Cardiac fibroblast (primary cell): Measurements from ENCODE around the gene NLGN4X.
A peak's percentile ranks its signal among the peaks of the same experiment; 100 is the strongest.

Experiments
- DNase-seq, 2 donors: peaks; one replicate each; pipeline versions ENCODE4 v3.0.0 to v3.0.0-alpha.2; 2010; ENCODE audit warnings: low read depth in 2 of 2
- H3K4me3 ChIP-seq, 2 donors: replicated peaks in 1 of 2; 1 replicate in 1 of 2; 2 replicates in 1 of 2; pipeline ENCODE4 v1.5.1; 2011; ENCODE audit warnings: low read depth in 2 of 2, low read length in 2 of 2, mild to moderate bottlenecking in 2 of 2, moderate library complexity in 1 of 2
- TF ChIP-seq, protein P1 (sequence below): IDR thresholded peaks from one replicate; pipeline ENCODE4 v1.5.1; 2011; ENCODE audit warnings: low read depth, mild to moderate bottlenecking, low read length, inconsistent platforms

Gene NLGN4X

DNA sequence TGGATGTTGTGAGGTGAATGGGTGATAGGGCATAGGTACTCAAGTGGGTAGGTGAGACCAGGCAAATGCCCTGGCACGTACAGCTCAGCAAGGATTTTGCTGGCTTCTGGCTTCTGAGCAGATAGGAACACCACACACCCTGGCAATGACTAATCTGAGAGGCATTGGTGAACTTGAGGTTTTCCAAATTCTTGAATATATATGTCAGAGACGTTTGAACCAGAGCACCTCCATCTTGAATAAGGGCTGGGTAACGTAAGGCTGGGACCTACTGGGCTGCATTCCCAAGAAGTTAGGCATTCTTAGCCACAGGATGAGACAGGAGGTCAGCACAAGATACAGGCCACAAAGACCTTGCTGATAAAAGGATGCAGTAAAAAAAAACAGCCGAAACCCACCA is 204.5 kb downstream of the NLGN4X start:
- no peak for DNase-seq
- no peak overlapping the region for H3K4me3 ChIP-seq
- TF ChIP-seq, protein P1, sequence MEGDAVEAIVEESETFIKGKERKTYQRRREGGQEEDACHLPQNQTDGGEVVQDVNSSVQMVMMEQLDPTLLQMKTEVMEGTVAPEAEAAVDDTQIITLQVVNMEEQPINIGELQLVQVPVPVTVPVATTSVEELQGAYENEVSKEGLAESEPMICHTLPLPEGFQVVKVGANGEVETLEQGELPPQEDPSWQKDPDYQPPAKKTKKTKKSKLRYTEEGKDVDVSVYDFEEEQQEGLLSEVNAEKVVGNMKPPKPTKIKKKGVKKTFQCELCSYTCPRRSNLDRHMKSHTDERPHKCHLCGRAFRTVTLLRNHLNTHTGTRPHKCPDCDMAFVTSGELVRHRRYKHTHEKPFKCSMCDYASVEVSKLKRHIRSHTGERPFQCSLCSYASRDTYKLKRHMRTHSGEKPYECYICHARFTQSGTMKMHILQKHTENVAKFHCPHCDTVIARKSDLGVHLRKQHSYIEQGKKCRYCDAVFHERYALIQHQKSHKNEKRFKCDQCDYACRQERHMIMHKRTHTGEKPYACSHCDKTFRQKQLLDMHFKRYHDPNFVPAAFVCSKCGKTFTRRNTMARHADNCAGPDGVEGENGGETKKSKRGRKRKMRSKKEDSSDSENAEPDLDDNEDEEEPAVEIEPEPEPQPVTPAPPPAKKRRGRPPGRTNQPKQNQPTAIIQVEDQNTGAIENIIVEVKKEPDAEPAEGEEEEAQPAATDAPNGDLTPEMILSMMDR, result no peak

DNA sequence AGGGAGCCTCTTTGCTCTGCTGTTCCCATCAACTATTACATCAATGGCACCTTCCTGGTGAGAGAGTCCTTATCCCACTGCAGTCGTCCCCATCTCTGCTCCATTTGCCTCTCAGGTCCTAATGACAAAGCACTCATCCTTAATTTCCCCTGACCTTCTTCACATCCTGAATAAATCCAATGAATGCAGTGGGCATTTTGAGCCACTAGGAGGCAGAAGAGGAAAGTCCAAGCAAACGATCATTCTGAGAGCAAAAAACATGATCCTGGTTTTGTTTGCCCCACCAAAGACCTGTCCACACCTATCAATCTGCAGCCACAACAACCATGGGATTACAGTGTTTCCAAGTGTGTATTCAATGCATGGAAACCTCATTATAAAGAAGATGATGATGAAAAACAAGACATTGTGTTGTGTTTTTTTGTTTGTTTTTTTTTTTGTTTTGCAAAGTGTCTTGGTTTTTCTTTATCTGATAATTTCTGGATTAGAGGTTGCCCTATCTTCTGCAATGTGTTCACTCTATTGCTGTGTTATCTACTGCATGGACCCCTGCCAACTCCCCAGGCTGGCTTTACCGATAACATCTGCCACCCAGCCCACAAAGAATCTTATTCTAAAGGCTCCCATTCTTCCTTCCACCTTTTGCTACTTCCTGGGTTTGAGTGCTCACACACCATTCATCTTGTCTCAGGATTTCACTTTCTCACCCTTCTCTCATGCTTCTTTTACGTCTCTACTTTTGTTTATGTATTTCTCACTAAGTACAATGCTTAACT is 207.2 kb downstream of the NLGN4X start:
- DNase-seq, result peak; percentile 17 to 23
- no peak overlapping the region for H3K4me3 ChIP-seq
- TF ChIP-seq, protein P1, result peak; percentile 48

DNA sequence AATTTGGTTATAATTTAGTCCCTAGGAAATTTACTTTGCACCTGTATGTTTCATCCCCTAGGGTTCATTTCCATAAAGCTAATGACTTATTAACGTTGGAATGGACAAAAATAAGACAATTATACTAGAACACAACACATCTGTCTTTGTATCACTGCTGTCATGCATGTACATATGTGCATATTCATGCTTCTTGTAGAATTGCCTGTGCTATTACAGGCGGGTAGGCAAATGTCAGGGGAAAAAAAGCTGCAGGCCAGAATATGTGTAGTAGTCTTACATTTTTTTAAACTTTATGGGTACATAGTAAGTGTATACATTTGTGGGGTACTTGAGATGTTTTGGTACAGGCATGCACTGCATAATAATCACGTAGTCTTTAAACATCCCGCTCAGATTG is 209.6 kb downstream of the NLGN4X start:
- DNase-seq, result no peak
- TF ChIP-seq, protein P1, result no peak
- no peak overlapping the region for H3K4me3 ChIP-seq

DNA sequence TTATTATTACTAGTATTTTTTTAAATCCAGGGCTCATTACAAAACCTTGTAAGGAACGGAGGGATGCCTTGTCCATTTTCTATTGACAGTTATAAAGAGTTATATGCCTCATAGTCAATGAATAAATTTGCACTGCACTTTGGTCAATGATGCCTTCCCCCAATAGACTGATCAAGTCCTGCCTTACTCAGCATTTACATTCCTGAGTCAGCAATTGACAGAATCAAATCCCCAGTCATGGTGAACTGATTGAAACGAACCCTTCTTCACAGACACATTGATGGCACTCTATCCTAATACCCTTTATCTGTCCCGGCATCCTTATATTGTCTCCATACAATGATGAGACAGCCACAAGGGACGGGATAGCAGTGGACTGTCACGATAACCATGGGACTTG is 213.2 kb downstream of the NLGN4X start:
- DNase-seq, result no peak
- H3K4me3 ChIP-seq, result no peak overlapping the region
- TF ChIP-seq, protein P1, result no peak

DNA sequence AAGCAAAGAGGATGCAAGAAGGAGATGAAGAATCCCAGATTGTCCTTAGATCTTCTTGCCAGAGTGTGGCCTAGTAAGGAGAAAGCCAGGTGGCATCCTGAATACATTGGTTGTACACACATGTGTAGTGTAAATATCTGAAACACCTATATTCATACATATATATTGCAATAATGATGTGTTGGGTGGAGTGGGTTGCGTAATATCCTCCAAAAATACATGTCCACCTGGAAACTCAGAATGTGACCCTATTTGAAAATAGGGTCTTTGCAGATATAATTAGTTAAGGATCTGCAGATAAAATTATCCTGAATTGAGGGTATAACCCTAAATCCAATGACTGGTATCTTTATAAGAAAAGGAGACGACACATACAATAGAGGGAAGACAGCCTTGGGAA is 216.3 kb downstream of the NLGN4X start:
- DNase-seq, result no peak
- TF ChIP-seq, protein P1, result no peak
- H3K4me3 ChIP-seq, result no peak overlapping the region

DNA sequence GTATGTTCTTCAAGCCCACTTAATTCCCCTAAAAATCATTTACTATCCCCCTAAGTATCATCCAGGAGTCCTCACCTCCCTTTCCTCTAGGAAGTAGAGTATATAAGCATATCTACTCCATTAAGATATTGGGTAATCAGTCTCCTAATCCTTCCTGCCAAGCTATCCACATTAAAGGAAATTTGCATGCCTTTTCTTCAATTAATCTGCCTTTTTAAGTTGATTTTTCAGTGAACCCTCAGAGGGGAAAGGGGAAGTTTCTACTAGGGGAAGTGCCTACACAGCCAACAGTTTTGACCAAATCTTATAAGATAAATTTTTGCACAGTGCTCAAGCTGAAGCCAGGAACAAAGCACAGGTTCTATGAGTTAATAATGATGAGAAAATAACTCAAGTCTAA is 222.8 kb downstream of the NLGN4X start:
- TF ChIP-seq, protein P1, result no peak
- DNase-seq, result no peak
- no peak overlapping the region for H3K4me3 ChIP-seq

DNA sequence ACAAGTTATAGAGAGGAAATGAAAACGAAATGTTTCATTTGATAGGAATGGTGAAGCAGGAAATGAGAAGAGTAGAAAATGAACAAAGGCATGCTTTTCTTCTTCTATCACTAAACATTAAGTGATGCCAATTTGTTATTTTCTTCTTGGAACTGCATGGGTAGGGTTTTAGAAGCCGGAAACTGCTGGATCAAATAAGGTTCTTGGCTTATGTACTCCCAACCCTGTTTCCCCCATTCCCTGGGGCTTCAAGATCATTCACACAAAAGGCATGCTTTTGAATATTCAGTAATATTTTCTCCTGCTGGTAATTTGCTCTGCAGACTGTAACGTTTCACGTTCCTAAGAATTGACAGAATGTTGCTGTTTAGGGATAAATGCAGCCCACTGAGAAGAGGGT is 224.1 kb downstream of the NLGN4X start:
- peak in 1 of 2 donors; percentile 0 for DNase-seq

More for the DNA sequence above, 224.1 kb downstream of the NLGN4X start:
- no peak overlapping the region for H3K4me3 ChIP-seq
- TF ChIP-seq, protein P1, result no peak
